ENCODE measurements around the gene B3GNT3. TPM values are rescaled to one million over a fixed set of nuclear protein-coding genes. Genes with fewer than 3 reads are reported as not detected.

B3GNT3 gene
- total RNA-seq, 1 experiment from 2014 or later: 22.2 TPM

GRCh38 chr19:17757125-17757524, 37.8 kb upstream of the B3GNT3 start:
- no peaks in the 10 kb centered on the region for H3K79me2 ChIP-seq (ENCODE audit: insufficient read depth, low read length)
- no TSS peak for BruUV-seq (replicated peaks)
- H4K20me1 ChIP-seq (ENCODE audit: insufficient read depth): no peaks in the 10 kb centered on the region
- H3K36me3 ChIP-seq (ENCODE audit: control insufficient read depth in 1 of 2, insufficient read depth in 2 of 2, low read length in 2 of 2): no peaks in the 10 kb centered on the region
- RAD21 ChIA-PET (ENCODE audit: low non-redundant PET in 1 of 2, low total read pairs in 2 of 2, uncharacterized antibody in 2 of 2, unreplicated experiment in 2 of 2): no interaction called here
- H3K9me3 ChIP-seq (ENCODE audit: control insufficient read depth in 1 of 2, insufficient read depth in 1 of 2, low read depth in 1 of 2, low read length in 2 of 2): no peaks in the 10 kb centered on the region
- H2AFZ ChIP-seq (ENCODE audit: low read depth, low read length, poor library complexity, severe bottlenecking): no peak overlapping the region
- H3K9me2 ChIP-seq (ENCODE audit: insufficient read depth): no peaks in the 10 kb centered on the region
- CTCF ChIA-PET: interaction anchor here (1.8 kb wide), 1 partner anchor 9 kb away, joined by 6 read pairs; no protein-coding TSS in a partner anchor
- POLR2A ChIA-PET: no interaction called here
- no peaks in the 10 kb centered on the region for H3K27me3 ChIP-seq (ENCODE audit: insufficient read depth, low read length)
- no peak overlapping the region for H3K27ac ChIP-seq (ENCODE audit: low read depth, low read length)
- H3K9ac ChIP-seq (ENCODE audit: low read length): peak overlapping the region; percentile 29
- peak overlapping the region; percentile 57 for H3K4me2 ChIP-seq (ENCODE audit: low read length)
- intact Hi-C loops (cut with micrococcal nuclease): no loop called here
- DNase-seq (ENCODE audit: low read depth, low spot score) (no peak), ATAC-seq (peak; percentile 73)
- H3K4me1 ChIP-seq (ENCODE audit: control insufficient read depth in 1 of 2, insufficient read depth in 2 of 2, low read length in 2 of 2): peaks cover 12 to 36% of the 10 kb centered on the region in 2 experiments
- TF ChIP-seq RAD21 (IDR thresholded peaks at IDR 0.05; ENCODE audit: low read depth) (no peak), CBX3 (IDR thresholded peaks at IDR 0.05; ENCODE audit: low read depth) (no peak), YY1 (IDR thresholded peaks at IDR 0.05; ENCODE audit: extremely low read depth, insufficient replicate concordance, low read depth, low read length) (no peak), SP1 (IDR thresholded peaks at IDR 0.05; ENCODE audit: low read depth) (no peak), FOSL1 (IDR thresholded peaks at IDR 0.05; ENCODE audit: low read depth) (no peak; the same call in 1 of the 2 replicates), EGR1 (IDR thresholded peaks at IDR 0.05; ENCODE audit: low read depth) (no peak), SRF (IDR thresholded peaks at IDR 0.05; ENCODE audit: low read depth) (no peak), REST (IDR thresholded peaks at IDR 0.05; ENCODE audit: low read depth) (no peak), JUND (IDR thresholded peaks at IDR 0.05) (no peak)
- TF ChIP-seq, protein P1, sequence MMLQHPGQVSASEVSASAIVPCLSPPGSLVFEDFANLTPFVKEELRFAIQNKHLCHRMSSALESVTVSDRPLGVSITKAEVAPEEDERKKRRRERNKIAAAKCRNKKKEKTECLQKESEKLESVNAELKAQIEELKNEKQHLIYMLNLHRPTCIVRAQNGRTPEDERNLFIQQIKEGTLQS (IDR thresholded peaks at IDR 0.05): no peak
- TF ChIP-seq, protein P2, sequence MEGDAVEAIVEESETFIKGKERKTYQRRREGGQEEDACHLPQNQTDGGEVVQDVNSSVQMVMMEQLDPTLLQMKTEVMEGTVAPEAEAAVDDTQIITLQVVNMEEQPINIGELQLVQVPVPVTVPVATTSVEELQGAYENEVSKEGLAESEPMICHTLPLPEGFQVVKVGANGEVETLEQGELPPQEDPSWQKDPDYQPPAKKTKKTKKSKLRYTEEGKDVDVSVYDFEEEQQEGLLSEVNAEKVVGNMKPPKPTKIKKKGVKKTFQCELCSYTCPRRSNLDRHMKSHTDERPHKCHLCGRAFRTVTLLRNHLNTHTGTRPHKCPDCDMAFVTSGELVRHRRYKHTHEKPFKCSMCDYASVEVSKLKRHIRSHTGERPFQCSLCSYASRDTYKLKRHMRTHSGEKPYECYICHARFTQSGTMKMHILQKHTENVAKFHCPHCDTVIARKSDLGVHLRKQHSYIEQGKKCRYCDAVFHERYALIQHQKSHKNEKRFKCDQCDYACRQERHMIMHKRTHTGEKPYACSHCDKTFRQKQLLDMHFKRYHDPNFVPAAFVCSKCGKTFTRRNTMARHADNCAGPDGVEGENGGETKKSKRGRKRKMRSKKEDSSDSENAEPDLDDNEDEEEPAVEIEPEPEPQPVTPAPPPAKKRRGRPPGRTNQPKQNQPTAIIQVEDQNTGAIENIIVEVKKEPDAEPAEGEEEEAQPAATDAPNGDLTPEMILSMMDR (IDR thresholded peaks at IDR 0.05 in 2 of 3, conservative IDR thresholded peaks at IDR 0.05 in 1 of 3; ENCODE audit: borderline replicate concordance in 1 of 3, insufficient read depth in 1 of 3, low read depth in 2 of 3, low read length in 2 of 3): no peak
- H3K4me3 ChIP-seq (replicated peaks in 1 of 2; ENCODE audit: low read depth in 1 of 2, low read length in 2 of 2): no peak overlapping the region

Measured in HCT116 (cell line).